WERI-Rb-1 (cell line): ENCODE data around the gene HOXA11.

Source experiments
- DNase-seq: peaks from one replicate; pipeline ENCODE4 v3.0.0-alpha.2; 2020
- H3K27ac ChIP-seq: fragments of 250-450 bp; sonication (Bioruptor Pico); 2 replicates; pipeline ENCODE4 v1.5.1; 2020; ENCODE audit warnings: mild to moderate bottlenecking, moderate library complexity
- H3K27me3 ChIP-seq: fragments of 250-450 bp; sonication (Bioruptor Pico); 2 replicates; pipeline ENCODE4 v1.5.1; 2021; ENCODE audit warnings: mild to moderate bottlenecking, low read depth, moderate library complexity; ENCODE audit not compliant: insufficient read depth, severe bottlenecking
- H3K36me3 ChIP-seq: fragments of 250-450 bp; sonication (Bioruptor Pico); 2 replicates; pipeline ENCODE4 v1.5.1; 2020; ENCODE audit warnings: mild to moderate bottlenecking, moderate library complexity
- H3K4me3 ChIP-seq: 2 replicates; pipeline ENCODE4 v1.5.1; 2011; ENCODE audit warnings: low read depth, mild to moderate bottlenecking, control low read depth, low read length
- H3K9me3 ChIP-seq: fragments of 250-450 bp; sonication (Bioruptor Pico); 2 replicates; pipeline ENCODE4 v1.5.1; 2021; ENCODE audit warnings: mild to moderate bottlenecking, moderate library complexity; ENCODE audit not compliant: severe bottlenecking
- CTCF ChIP-seq: IDR thresholded peaks from 2 replicates; pipeline ENCODE4 v1.5.1; 2011; ENCODE audit warnings: low read depth, mild to moderate bottlenecking, control low read depth, inconsistent platforms, low read length

HOXA11 gene

GRCh38 chr7:27188386-27189294 is 3.6 kb upstream of the HOXA11 start:
- no peak overlapping the region for H3K4me3 ChIP-seq
- H3K36me3 ChIP-seq = no peaks in the 10 kb centered on the region
- peak; percentile 3 for DNase-seq
- H3K27ac ChIP-seq = no peak overlapping the region
- TF ChIP-seq CTCF = no peak
- no peaks in the 10 kb centered on the region for H3K9me3 ChIP-seq
- peaks cover 98% of the 10 kb centered on the region for H3K27me3 ChIP-seq

GRCh38 chr7:27187475-27188385 is 2.7 kb upstream of the HOXA11 start:
- Histone ChIP-seq H3K9me3 (no peaks in the 10 kb centered on the region), H3K27ac (no peak overlapping the region), H3K27me3 (peaks cover 98% of the 10 kb centered on the region), H3K4me3 (no peak overlapping the region), H3K36me3 (no peaks in the 10 kb centered on the region)
- TF ChIP-seq CTCF = no peak
- DNase-seq = peak; percentile 3

- no peaks in the 10 kb centered on the region for H3K9me3 ChIP-seq
Measured at GRCh38 chr7:27186668-27187474, 1.8 kb upstream of the HOXA11 start.

GRCh38 chr7:27185854-27186667 is 1.0 kb upstream of the HOXA11 start:
- Histone ChIP-seq H3K27ac (no peak overlapping the region), H3K9me3 (no peaks in the 10 kb centered on the region), H3K36me3 (no peaks in the 10 kb centered on the region), H3K4me3 (peak overlapping the region; percentile 45), H3K27me3 (peaks cover 100% of the 10 kb centered on the region)
- TF ChIP-seq CTCF = no peak
- DNase-seq = peak; percentile 9

More at GRCh38 chr7:27186668-27187474, 1.8 kb upstream of the HOXA11 start:
- Histone ChIP-seq H3K36me3 (no peaks in the 10 kb centered on the region), H3K27me3 (peaks cover 100% of the 10 kb centered on the region), H3K4me3 (no peak overlapping the region), H3K27ac (no peak overlapping the region)
- no peak for DNase-seq
- TF ChIP-seq CTCF = no peak
